ENCODE measurements around the gene NAV1. TPM values are rescaled to one million over a fixed set of nuclear protein-coding genes. Genes with fewer than 3 reads are reported as not detected.

The NAV1 gene
- total and polyA plus RNA-seq, 9 of the 15 experiments (the other 6 are each of a cell fraction or from before 2014, with no cell fraction given), result 0.91 to 16.8 (median 3.2) TPM

- Histone ChIP-seq H3K9me3 (replicated peaks; ENCODE audit: control insufficient read depth, insufficient read depth, low read depth, low read length) (no peaks in the 10 kb centered on the region), H3K9ac (ENCODE audit: insufficient read depth in 1 of 2, low read depth in 2 of 2, low read length in 2 of 2) (0 out of 4 replicates have a peak overlapping the region, but pooled peaks of 1 of the 2 experiments have one; percentile 21), H3K27me3 (ENCODE audit: control insufficient read depth in 2 of 2, insufficient read depth in 2 of 2, low read length in 2 of 2) (no peaks in the 10 kb centered on the region), H3K4me1 (replicated peaks in 1 of 2; ENCODE audit: control insufficient read depth in 2 of 2, insufficient read depth in 2 of 2, low read length in 2 of 2) (peaks cover 47 to 53% of the 10 kb centered on the region in 2 experiments), H3K4me2 (ENCODE audit: insufficient read depth, low read length) (no peak overlapping the region), H3K79me2 (ENCODE audit: control insufficient read depth, insufficient read depth, low read length) (no peaks in the 10 kb centered on the region; the same call in 2 of the 3 replicates), H4K20me1 (replicated peaks; ENCODE audit: control insufficient read depth, insufficient read depth, low read length) (no peaks in the 10 kb centered on the region), H3K27ac (ENCODE audit: extremely low read depth, low read depth, low read length) (peak overlapping the region; percentile 81; the same call in 1 of the 3 replicates), H3K4me3 (no peak overlapping the region), H2AFZ (ENCODE audit: low read depth, low read length) (no peak overlapping the region), H3K36me3 (ENCODE audit: control insufficient read depth, insufficient read depth, low read length) (no peaks in the 10 kb centered on the region), H3K9me1 (ENCODE audit: control insufficient read depth, insufficient read depth, low read length) (no peaks in the 10 kb centered on the region)
- DNase-seq (ENCODE audit: extremely low read depth in 1 of 4, low spot score in 3 of 4) (peak in 1 of 4 experiments; percentile 7), ATAC-seq (no peak), FAIRE-seq (no peak)
- in situ Hi-C loops (cut with MboI), result no loop called here
- 88% methylated on average over 12 of the region's 12 CpGs for WGBS (ENCODE audit: insufficient coverage, low coverage, missing lambda C conversion rate)
- ChIA-PET CTCF (ENCODE audit: low intra/inter-chr PET ratio) (no interaction called here), POLR2A (interaction anchor here (0.6 to 1.2 kb wide), 4 partner anchors 9 to 148 kb away, joined by 3 to 5 read pairs (median 4); no protein-coding TSS in a partner anchor)
- intact Hi-C loops (cut with micrococcal nuclease), result no loop called here
- TF ChIP-seq MECOM (CRISPR knock-in tag; IDR thresholded peaks at IDR 0.05) (0 out of 2 replicates have a peak, but pooled peaks have one; percentile 5), ZNF232 (CRISPR knock-in tag; IDR thresholded peaks at IDR 0.05) (peak; percentile 91), JUN (IDR thresholded peaks at IDR 0.05; ENCODE audit: borderline replicate concordance, low read depth, low read length) (no peak), JUN (CRISPR knock-in tag; IDR thresholded peaks at IDR 0.05; ENCODE audit: borderline replicate concordance) (no peak)
- BruUV-seq (replicated peaks), result no TSS peak
Measured at GRCh38 chr1:201565024-201565730, 26.2 kb downstream of the NAV1 start.

Measured in K562 (cell line).